DND-41 (cell line): ENCODE results near the gene CHCHD3.

Source experiments
- ATAC-seq: fragments of 200-7000 bp; cut with Tn5 transposase; 3 replicates; pipeline ENCODE4 v1.9.1; 2021; ENCODE audit warnings: low read depth; ENCODE audit not compliant: insufficient read depth
- DNase-seq: peaks from one replicate; pipeline ENCODE4 v3.0.0-alpha.2; 2020
- H2AFZ ChIP-seq: 2 replicates; pipeline ENCODE4 v1.6.0; 2012; ENCODE audit warnings: low read depth, low read length
- H3K27ac ChIP-seq: 2 replicates; pipeline ENCODE4 v1.5.1; 2012; ENCODE audit warnings: low read length, inconsistent platforms
- H3K27me3 ChIP-seq: fragments of 200-600 bp; sonication (generic); 2 replicates; pipeline ENCODE4 v1.6.0; 2012; ENCODE audit warnings: low read length, mild to moderate bottlenecking, inconsistent platforms; ENCODE audit not compliant: insufficient read depth, poor library complexity
- H3K36me3 ChIP-seq: 2 replicates; pipeline ENCODE4 v1.5.1; 2012; ENCODE audit warnings: low read length, inconsistent platforms; ENCODE audit not compliant: insufficient read depth
- H3K4me1 ChIP-seq: 2 replicates; pipeline ENCODE4 v1.5.1; 2012; ENCODE audit warnings: mild to moderate bottlenecking, low read length; ENCODE audit not compliant: insufficient read depth
- H3K4me2 ChIP-seq: 2 replicates; pipeline ENCODE4 v1.6.0; 2012; ENCODE audit warnings: mild to moderate bottlenecking, moderate library complexity, low read length, inconsistent platforms; ENCODE audit not compliant: insufficient read depth
- H3K4me3 ChIP-seq, 2 experiments: fragments of 200-600 bp in 1 of 2; shearing (Covaris generic) in 1 of 2; 2 replicates each; pipeline ENCODE4 v1.5.1; 2012 to 2016; ENCODE audit warnings: inconsistent platforms in 2 of 2, low read length in 2 of 2, mild to moderate bottlenecking in 2 of 2, low read depth in 1 of 2, moderate library complexity in 1 of 2
- H3K79me2 ChIP-seq: 2 replicates; pipeline ENCODE4 v1.6.0; 2012; ENCODE audit warnings: low read length, inconsistent platforms; ENCODE audit not compliant: insufficient read depth
- H3K9ac ChIP-seq: 2 replicates; pipeline ENCODE4 v1.6.0; 2012; ENCODE audit warnings: low read depth, mild to moderate bottlenecking, inconsistent platforms, low read length, moderate library complexity
- H3K9me3 ChIP-seq: 2 replicates; pipeline ENCODE4 v1.5.1; 2012; ENCODE audit warnings: low read length, moderate library complexity, mild to moderate bottlenecking, inconsistent platforms; ENCODE audit not compliant: insufficient read depth, severe bottlenecking
- H4K20me1 ChIP-seq: 2 replicates; pipeline ENCODE4 v1.6.0; 2012; ENCODE audit warnings: low read length; ENCODE audit not compliant: insufficient read depth
- EZH2 ChIP-seq: IDR thresholded peaks from 3 replicates; pipeline ENCODE4 v1.6.1; 2012; ENCODE audit warnings: borderline replicate concordance, low read depth, mild to moderate bottlenecking, moderate library complexity, low read length, inconsistent platforms; ENCODE audit not compliant: severe bottlenecking
- TF ChIP-seq, protein P1 (sequence below): IDR thresholded peaks from 2 replicates; pipeline ENCODE4 v1.5.1; 2012; ENCODE audit warnings: borderline replicate concordance, low read length, moderate library complexity, mild to moderate bottlenecking; ENCODE audit not compliant: poor library complexity, severe bottlenecking; ENCODE audit errors: extremely low read depth

Gene CHCHD3

DNA sequence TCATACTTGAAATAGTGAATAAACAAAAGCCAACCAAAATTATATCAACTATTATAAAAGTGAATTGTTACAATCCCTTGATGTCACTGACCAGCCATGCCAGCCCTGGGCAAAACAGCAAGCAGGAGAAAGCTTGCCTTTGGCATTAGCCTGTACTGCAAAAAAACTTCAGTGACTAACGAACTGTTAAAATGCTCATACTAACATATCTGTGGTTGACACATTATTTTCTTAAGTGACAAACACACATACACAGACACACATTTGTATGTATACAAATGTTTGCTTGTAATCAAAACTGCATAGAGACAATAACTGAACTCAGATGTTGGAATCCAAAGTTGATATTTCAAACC, 29.5 kb downstream of the CHCHD3 start:
- Histone ChIP-seq H3K4me3 (no peak overlapping the region), H2AFZ (no peak overlapping the region), H3K4me1 (no peaks in the 10 kb centered on the region), H3K36me3 (no peaks in the 10 kb centered on the region), H4K20me1 (peaks cover 49% of the 10 kb centered on the region), H3K27ac (no peak overlapping the region), H3K4me2 (no peak overlapping the region), H3K9me3 (no peaks in the 10 kb centered on the region), H3K9ac (no peak overlapping the region), H3K79me2 (peaks cover 93% of the 10 kb centered on the region), H3K27me3 (no peaks in the 10 kb centered on the region)
- DNase-seq = no peak
- TF ChIP-seq, protein P1, sequence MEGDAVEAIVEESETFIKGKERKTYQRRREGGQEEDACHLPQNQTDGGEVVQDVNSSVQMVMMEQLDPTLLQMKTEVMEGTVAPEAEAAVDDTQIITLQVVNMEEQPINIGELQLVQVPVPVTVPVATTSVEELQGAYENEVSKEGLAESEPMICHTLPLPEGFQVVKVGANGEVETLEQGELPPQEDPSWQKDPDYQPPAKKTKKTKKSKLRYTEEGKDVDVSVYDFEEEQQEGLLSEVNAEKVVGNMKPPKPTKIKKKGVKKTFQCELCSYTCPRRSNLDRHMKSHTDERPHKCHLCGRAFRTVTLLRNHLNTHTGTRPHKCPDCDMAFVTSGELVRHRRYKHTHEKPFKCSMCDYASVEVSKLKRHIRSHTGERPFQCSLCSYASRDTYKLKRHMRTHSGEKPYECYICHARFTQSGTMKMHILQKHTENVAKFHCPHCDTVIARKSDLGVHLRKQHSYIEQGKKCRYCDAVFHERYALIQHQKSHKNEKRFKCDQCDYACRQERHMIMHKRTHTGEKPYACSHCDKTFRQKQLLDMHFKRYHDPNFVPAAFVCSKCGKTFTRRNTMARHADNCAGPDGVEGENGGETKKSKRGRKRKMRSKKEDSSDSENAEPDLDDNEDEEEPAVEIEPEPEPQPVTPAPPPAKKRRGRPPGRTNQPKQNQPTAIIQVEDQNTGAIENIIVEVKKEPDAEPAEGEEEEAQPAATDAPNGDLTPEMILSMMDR = no peak
- TF ChIP-seq EZH2 = no peak
- ATAC-seq = no peak

DNA sequence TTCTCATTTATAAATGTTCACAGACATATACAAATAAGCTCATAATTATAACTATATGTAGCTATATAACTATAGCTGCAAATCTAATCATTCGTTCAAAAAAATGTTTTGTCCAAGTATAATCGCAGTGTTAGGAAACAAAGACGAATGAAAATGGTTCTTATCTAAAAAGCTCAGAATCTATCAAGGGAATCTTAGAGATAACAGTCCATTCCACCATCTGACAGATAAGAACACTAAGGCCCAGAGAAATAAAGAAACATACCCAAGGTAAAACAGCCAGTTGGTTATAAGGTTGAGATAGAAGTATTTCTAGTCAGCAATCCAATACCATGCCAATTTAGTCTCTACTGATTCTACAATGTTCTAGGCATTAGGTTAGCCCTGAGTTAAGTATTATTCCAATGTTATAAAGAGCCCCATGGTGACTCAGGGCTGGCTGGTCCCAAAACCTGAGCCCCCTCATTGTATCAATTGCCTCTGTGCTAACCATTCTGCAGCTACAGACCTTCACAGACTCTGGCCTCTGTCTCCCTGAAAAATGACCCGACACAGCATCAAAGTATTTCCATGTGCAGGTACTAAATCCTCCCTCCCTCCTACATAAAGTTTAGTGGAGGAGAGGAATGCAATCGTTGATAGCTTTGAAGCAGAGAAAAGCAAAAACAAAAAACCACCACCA, 30.0 kb downstream of the CHCHD3 start:
- peaks cover 47% of the 10 kb centered on the region for H4K20me1 ChIP-seq
- no peak overlapping the region for H3K4me3 ChIP-seq
- H3K36me3 ChIP-seq = peaks cover 1% of the 10 kb centered on the region; the same call in 1 of the 2 replicates
- no peak overlapping the region for H3K27ac ChIP-seq
- H3K4me1 ChIP-seq = no peaks in the 10 kb centered on the region
- no peaks in the 10 kb centered on the region for H3K27me3 ChIP-seq
- no peaks in the 10 kb centered on the region for H3K9me3 ChIP-seq
- TF ChIP-seq EZH2 = no peak
- TF ChIP-seq, protein P1 = no peak
- no peak overlapping the region for H2AFZ ChIP-seq
- ATAC-seq (no peak), DNase-seq (no peak)
- no peak overlapping the region for H3K9ac ChIP-seq
- H3K4me2 ChIP-seq = no peak overlapping the region
- H3K79me2 ChIP-seq = peaks cover 93% of the 10 kb centered on the region

DNA sequence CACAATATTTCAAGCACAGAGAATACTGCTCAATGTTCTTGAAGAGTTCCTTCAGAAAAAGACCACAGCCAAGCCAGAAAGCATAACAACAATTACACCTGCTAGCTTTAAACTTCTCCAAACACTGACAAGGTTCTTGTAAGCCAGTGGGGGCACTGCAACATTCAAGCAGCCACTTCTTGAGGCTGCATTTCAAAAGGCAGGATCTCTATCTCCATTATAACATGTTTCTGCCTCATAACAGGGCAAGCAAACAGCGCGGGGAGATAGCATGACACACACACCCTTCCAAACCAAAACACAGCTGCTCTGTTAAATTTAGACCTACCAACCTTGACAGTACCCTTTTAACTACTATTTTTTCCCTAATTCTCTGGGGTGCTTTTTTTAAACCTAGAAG, 30.8 kb downstream of the CHCHD3 start:
- no peak overlapping the region for H3K27ac ChIP-seq
- peaks cover 87% of the 10 kb centered on the region for H3K79me2 ChIP-seq
- TF ChIP-seq EZH2 = no peak
- TF ChIP-seq, protein P1 = peak; percentile 43
- no peak overlapping the region for H3K9ac ChIP-seq
- no peak overlapping the region for H2AFZ ChIP-seq
- no peaks in the 10 kb centered on the region for H3K27me3 ChIP-seq
- H3K4me3 ChIP-seq = no peak overlapping the region
- peaks cover 40% of the 10 kb centered on the region for H4K20me1 ChIP-seq
- no peaks in the 10 kb centered on the region for H3K4me1 ChIP-seq
- H3K36me3 ChIP-seq = peaks cover 3% of the 10 kb centered on the region; the same call in 1 of the 2 replicates
- no peak overlapping the region for H3K4me2 ChIP-seq
- peak; percentile 69 for ATAC-seq
- DNase-seq = no peak
- no peaks in the 10 kb centered on the region for H3K9me3 ChIP-seq
